ENCODE data around the gene NADK2. TPM values are rescaled to one million over a fixed set of nuclear protein-coding genes. Genes with fewer than 3 reads are reported as not detected.

Gene NADK2
- total and polyA plus RNA-seq, 7 donors: 7.8 to 57.9 (median 39.6) TPM

DNA sequence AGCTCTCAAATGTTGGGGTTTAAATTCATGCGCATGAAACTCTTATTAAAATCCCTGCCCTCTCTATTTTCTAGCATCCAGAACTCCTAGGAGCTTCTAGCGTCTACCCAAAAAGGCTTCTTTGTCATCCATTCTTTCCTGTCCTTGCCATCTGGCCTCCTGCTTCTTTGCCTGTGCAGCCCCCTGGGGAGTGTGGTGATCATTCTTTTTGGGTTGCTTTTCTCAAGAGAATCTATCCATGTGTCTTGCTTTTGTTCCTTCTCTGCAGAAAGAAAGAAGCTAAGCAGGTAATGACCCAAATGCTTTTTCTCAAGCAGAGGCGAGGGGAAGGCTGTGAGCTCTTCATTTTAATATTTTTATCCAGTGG, 63.2 kb downstream of the NADK2 start:
- DNase-seq: no peak
- peaks cover 0 to 77% (median 0%) of the 10 kb centered on the region in 4 donors for H3K36me3 ChIP-seq
- no peaks in the 10 kb centered on the region for H3K4me1 ChIP-seq
- H3K27ac ChIP-seq: no peak overlapping the region
- no peaks in the 10 kb centered on the region for H3K27me3 ChIP-seq
- H3K9me3 ChIP-seq: no peaks in the 10 kb centered on the region
- H3K4me3 ChIP-seq: no peak overlapping the region
- WGBS, 2 donors: 93 to 98% methylated on average over 3 of the region's 3 CpGs
- intact Hi-C loops (cut with DNase I): loop anchor here (2.0 to 10.0 kb wide), 3 partner anchors 126 to 516 kb away; no protein-coding TSS in a partner anchor
- TF ChIP-seq POLR2A (IDR thresholded peaks at IDR 0.05) (no peak), POLR2AphosphoS5 (IDR thresholded peaks at IDR 0.05) (no peak), EP300 (IDR thresholded peaks at IDR 0.05) (no peak)
- TF ChIP-seq, protein P1, sequence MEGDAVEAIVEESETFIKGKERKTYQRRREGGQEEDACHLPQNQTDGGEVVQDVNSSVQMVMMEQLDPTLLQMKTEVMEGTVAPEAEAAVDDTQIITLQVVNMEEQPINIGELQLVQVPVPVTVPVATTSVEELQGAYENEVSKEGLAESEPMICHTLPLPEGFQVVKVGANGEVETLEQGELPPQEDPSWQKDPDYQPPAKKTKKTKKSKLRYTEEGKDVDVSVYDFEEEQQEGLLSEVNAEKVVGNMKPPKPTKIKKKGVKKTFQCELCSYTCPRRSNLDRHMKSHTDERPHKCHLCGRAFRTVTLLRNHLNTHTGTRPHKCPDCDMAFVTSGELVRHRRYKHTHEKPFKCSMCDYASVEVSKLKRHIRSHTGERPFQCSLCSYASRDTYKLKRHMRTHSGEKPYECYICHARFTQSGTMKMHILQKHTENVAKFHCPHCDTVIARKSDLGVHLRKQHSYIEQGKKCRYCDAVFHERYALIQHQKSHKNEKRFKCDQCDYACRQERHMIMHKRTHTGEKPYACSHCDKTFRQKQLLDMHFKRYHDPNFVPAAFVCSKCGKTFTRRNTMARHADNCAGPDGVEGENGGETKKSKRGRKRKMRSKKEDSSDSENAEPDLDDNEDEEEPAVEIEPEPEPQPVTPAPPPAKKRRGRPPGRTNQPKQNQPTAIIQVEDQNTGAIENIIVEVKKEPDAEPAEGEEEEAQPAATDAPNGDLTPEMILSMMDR (IDR thresholded peaks at IDR 0.05): no peak

DNA sequence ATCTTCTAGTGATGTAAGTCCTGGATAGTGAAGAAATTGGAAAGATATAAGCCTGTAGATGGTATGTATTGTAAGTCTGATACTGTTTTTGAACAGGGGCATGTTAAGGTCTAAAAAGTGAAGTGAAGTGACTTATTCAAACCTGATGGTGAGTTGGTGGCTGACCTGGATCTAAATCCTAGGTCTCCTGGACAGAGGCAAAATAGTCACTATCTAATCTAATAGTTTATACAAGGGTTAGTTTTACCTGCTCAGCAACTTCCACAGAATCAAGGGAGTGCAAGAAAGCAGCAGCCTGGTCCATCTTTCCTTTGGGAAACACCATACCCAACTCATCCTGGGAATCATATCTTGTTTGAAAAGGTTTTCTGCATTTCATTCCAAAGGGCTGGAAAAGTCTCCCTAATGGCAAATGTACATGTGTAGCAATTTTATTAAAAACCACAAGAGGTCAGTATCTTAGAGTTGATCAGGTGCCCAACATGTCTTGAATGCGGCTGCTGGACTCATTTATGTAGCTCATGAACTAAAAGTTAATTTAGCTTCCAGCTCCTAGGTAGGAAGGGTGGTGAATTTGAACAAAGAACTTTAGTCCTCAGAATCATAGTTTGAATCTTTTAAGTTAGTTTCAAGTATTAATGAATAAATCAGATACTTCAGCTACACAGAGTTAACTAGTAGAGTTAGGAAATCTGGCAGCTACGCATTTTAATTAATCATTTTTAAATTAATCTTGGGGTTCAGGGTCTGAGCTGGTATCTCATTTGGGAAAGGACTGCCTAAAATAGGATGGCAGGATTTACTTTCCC, 63.8 kb downstream of the NADK2 start:
- Histone ChIP-seq H3K27ac (no peak overlapping the region), H3K4me3 (no peak overlapping the region), H3K36me3 (peaks cover 0 to 82% (median 0%) of the 10 kb centered on the region in 4 donors), H3K9me3 (no peaks in the 10 kb centered on the region), H3K27me3 (no peaks in the 10 kb centered on the region), H3K4me1 (no peaks in the 10 kb centered on the region)
- WGBS, 2 donors: 64 to 69% methylated on average over 2 of the region's 2 CpGs
- TF ChIP-seq POLR2AphosphoS5 (IDR thresholded peaks at IDR 0.05): no peak
- TF ChIP-seq, protein P1 (IDR thresholded peaks at IDR 0.05): peak; percentile 11 to 59 (median 37)
- TF ChIP-seq POLR2A (IDR thresholded peaks at IDR 0.05): no peak
- no peak for TF ChIP-seq EP300 (IDR thresholded peaks at IDR 0.05)
- no peak for DNase-seq
- intact Hi-C loops (cut with DNase I): loop anchor here (2.0 to 10.0 kb wide), 3 partner anchors 127 to 517 kb away; no protein-coding TSS in a partner anchor

DNA sequence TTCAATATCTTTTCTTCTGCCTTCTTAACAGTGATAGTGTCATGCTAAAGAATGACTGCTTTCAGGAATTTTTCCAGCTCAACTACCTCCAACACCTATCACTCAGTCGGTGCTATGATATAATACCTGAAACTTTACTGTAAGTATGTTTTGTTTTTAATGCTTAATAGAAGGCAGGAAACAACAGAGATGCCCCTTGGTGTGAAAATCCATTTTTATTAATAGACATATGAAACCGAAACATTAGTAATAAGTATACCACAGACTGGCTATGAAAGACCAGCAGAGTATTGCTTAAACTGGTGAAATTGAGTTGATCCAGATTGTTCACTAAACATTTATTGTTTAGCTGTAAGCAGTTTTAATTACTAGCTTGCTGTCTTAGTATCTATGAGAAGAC, 64.6 kb downstream of the NADK2 start:
- TF ChIP-seq EP300 (IDR thresholded peaks at IDR 0.05) (no peak), POLR2A (IDR thresholded peaks at IDR 0.05) (no peak), POLR2AphosphoS5 (IDR thresholded peaks at IDR 0.05) (no peak)
- TF ChIP-seq, protein P1 (IDR thresholded peaks at IDR 0.05): no peak
- H3K27ac ChIP-seq: no peak overlapping the region
- no peaks in the 10 kb centered on the region for H3K4me1 ChIP-seq
- intact Hi-C loops (cut with DNase I): loop anchor here (10.0 kb wide), 2 partner anchors 218 to 518 kb away; no protein-coding TSS in a partner anchor
- no peak overlapping the region for H3K4me3 ChIP-seq
- no peak for DNase-seq
- H3K27me3 ChIP-seq: no peaks in the 10 kb centered on the region
- no peaks in the 10 kb centered on the region for H3K9me3 ChIP-seq
- H3K36me3 ChIP-seq: peaks cover 0 to 82% (median under 1%) of the 10 kb centered on the region in 4 donors
- WGBS, 2 donors: 85 to 87% methylated on average over 2 of the region's 2 CpGs

DNA sequence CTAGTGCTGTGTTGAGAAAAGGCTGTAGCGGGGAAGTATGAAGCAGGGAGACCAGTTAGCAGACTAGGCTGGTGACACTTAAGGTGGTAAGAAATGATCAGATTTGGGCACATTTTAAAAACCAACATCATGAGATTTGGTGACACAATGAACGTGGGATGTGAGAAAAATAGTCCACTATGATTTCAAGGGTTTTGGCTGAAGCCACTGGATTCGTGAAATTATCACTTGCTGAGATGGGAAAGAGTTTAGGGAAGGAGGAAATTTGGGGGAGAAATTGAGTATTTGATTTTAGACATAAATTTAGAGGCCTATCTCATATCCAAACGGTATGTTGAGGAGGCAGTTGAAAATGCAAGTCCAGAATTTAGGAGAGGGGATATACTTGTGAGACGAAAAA, 66.7 kb downstream of the NADK2 start:
- TF ChIP-seq POLR2A (IDR thresholded peaks at IDR 0.05) (no peak), POLR2AphosphoS5 (IDR thresholded peaks at IDR 0.05) (no peak), EP300 (IDR thresholded peaks at IDR 0.05) (no peak)
- TF ChIP-seq, protein P1 (IDR thresholded peaks at IDR 0.05): no peak
- Histone ChIP-seq H3K36me3 (peaks cover 0 to 84% (median 9%) of the 10 kb centered on the region in 4 donors), H3K4me1 (no peaks in the 10 kb centered on the region), H3K4me3 (no peak overlapping the region), H3K27me3 (no peaks in the 10 kb centered on the region), H3K27ac (no peak overlapping the region), H3K9me3 (no peaks in the 10 kb centered on the region)
- intact Hi-C loops (cut with DNase I): loop anchor here (10.0 kb wide), 2 partner anchors 220 to 520 kb away; no protein-coding TSS in a partner anchor
- 83 to 88% methylated on average over 5 of the region's 5 CpGs for WGBS, 2 donors
- DNase-seq: no peak

Measured in sigmoid colon (tissue), 7 donors.